Activated CD4-positive, alpha-beta T cell treated with anti-CD3 and anti-CD28 coated beads, Interleukin-2, amount 10 ng/mL, durations not matched to agents 24 days and 14 days (primary cell): ENCODE data around the gene POLA1. TPM values are rescaled to one million over a fixed set of nuclear protein-coding genes. Genes with fewer than 3 reads are reported as not detected.

Experiments used
- total RNA-seq: library from RNA; stranded (reverse); gene quantifications from 2 replicates; pipeline ENCODE4 v1.2.3, GENCODE V29; 2022

The POLA1 gene
- total RNA-seq, 1 donor from 2014 or later = 42.6 TPM

Other genes with a start within 250 kb of the POLA1 start
- 26.3 and 30.7 TPM in 2 replicates for gene PDK3, start 228.6 kb upstream of the POLA1 start, total RNA-seq
- gene PCYT1B, start 46.6 kb upstream of the POLA1 start, total RNA-seq = 0.05 and 0.14 TPM in 2 replicates